ENCODE data around the gene UNC13D. TPM values are rescaled to one million over a fixed set of nuclear protein-coding genes. Genes with fewer than 3 reads are reported as not detected.
"Not testable (repeated sequence)": the region's sequence is repeated elsewhere in the genome, so short reads cannot be mapped to it uniquely, and the experiment has no call there.

The UNC13D gene
- total and polyA plus RNA-seq, 8 donors, result 4.7 to 29.0 (median 12.6) TPM

DNA sequence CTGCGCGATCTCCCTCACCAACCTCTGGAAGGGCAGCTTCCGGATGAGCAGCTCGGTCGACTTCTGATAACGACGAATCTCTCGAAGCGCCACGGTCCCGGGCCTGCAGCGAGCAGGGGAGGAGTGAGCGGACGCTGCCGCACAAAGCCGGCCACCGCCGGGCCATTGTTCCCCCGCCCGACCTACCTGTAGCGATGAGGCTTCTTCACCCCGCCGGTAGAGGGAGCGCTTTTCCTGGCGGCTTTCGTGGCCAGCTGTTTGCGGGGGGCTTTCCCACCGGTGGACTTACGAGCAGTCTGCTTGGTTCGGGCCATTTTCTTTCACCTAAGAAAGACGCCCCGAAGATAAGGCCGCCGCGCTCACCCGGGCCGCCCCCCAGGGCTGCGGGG is 65.3 kb downstream of the UNC13D start:
- Histone ChIP-seq H3K36me3 (peaks cover 0 to 19% (median 5%) of the 10 kb centered on the region in 3 donors), H3K4me1 (peaks cover 5 to 38% (median 30%) of the 10 kb centered on the region in 3 donors), H3K27me3 (no peaks in the 10 kb centered on the region), H3K4me3 (peak overlapping the region; percentile 84 to 99 (median 90)), H3K27ac (peak overlapping the region; percentile 97 to 98 (median 98)), H3K9me3 (no peaks in the 10 kb centered on the region)
- TF ChIP-seq, protein P1, sequence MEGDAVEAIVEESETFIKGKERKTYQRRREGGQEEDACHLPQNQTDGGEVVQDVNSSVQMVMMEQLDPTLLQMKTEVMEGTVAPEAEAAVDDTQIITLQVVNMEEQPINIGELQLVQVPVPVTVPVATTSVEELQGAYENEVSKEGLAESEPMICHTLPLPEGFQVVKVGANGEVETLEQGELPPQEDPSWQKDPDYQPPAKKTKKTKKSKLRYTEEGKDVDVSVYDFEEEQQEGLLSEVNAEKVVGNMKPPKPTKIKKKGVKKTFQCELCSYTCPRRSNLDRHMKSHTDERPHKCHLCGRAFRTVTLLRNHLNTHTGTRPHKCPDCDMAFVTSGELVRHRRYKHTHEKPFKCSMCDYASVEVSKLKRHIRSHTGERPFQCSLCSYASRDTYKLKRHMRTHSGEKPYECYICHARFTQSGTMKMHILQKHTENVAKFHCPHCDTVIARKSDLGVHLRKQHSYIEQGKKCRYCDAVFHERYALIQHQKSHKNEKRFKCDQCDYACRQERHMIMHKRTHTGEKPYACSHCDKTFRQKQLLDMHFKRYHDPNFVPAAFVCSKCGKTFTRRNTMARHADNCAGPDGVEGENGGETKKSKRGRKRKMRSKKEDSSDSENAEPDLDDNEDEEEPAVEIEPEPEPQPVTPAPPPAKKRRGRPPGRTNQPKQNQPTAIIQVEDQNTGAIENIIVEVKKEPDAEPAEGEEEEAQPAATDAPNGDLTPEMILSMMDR (IDR thresholded peaks at IDR 0.05), result peak; percentile 38 to 53 (median 49)
- WGBS, 2 donors, result 0 to 1% methylated on average over 36 to 38 of the region's 38 CpGs
- ATAC-seq, result peak; percentile 7 to 29 (median 12)
- peak in 2 of 6 donors; percentile 75 to 92 for DNase-seq
- intact Hi-C loops (cut with DNase I), result no loop called here
- FAIRE-seq, result no peak

GRCh38 chr17:75778066-75778860 is 65.9 kb downstream of the UNC13D start:
- peaks cover 5 to 34% (median 24%) of the 10 kb centered on the region in 3 donors for H3K4me1 ChIP-seq
- FAIRE-seq; intact Hi-C loops (cut with DNase I); H3K27me3 ChIP-seq; H3K9me3 ChIP-seq; ATAC-seq; DNase-seq: not testable (repeated sequence)
- H3K36me3 ChIP-seq, result peaks cover 0 to 19% (median 5%) of the 10 kb centered on the region in 3 donors
- 1% methylated on average over 19 of the region's 19 CpGs for WGBS, 2 donors
- H3K27ac ChIP-seq, result peak overlapping the region in 3 of 4 donors; percentile 97 to 98 (median 98)
- H3K4me3 ChIP-seq, result peak overlapping the region; percentile 84 to 99 (median 90)

DNA sequence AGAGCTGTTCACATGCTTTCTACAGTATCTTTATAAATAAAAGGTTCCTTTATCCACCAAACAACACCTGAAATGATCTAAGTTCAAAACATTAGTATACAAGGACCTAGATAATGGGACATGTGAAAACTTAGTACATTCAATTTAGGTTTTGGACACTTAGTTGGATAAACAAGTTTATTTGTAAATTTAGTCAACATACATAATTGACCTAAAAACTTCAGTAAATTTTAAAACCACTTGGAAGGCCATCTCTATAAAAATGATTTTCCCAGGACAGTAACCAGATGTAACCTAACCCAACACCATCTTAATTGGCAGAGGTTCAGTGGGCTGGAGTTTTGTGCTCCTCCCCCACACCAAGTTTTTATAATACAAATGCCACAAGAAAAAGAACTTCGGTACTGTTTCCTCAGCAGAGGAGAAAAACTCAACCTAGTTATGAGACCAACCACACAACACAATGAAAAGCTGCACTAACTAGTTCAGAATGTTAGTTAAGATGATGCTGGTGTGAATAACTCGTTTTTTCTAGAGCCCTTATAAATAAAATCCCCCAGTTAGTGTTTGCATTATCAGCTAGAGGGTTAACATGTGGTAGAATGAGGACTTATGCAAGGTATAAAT is 66.8 kb downstream of the UNC13D start:
- Histone ChIP-seq H3K4me1 (peaks cover 5 to 26% (median 15%) of the 10 kb centered on the region in 3 donors), H3K9me3 (no peaks in the 10 kb centered on the region), H3K27me3 (no peaks in the 10 kb centered on the region), H3K27ac (peak overlapping the region in 2 of 4 donors; percentile 46 to 50), H3K4me3 (peak overlapping the region in 3 of 4 donors; percentile 84 to 99 (median 86)), H3K36me3 (peaks cover 0 to 19% (median 5%) of the 10 kb centered on the region in 3 donors)
- DNase-seq, result peak in 1 of 6 donors; percentile 24
- ATAC-seq, result no peak
- FAIRE-seq, result no peak
- 3 to 9% methylated on average over 2 of the region's 2 CpGs for whole genome bisulfite sequencing, 2 donors
- intact Hi-C loops (cut with DNase I), result no loop called here
- TF ChIP-seq, protein P1 (IDR thresholded peaks at IDR 0.05), result no peak

Small RNA genes lying within 50 kb of the gene (microRNA-seq; reads per million reads assigned to microRNA genes)
- 0.39 to 0.59 reads per million in 2 donors for gene MIR4738

Other genes with a start within 250 kb of the UNC13D start
- 1 to 10 TPM in 1 of 6 donors, under 1 TPM in 5; 0.55 to 1.2 (median 0.82) TPM for gene SMIM5, start 211.0 kb downstream of the UNC13D start, total RNA-seq
- 10 to 100 TPM in 1 of 2 donors, 1 to 10 TPM in 1; 6.3 to 15.3 TPM for gene SMIM5, start 211.0 kb downstream of the UNC13D start, polyA plus RNA-seq
- gene RECQL5, start 177.2 kb downstream of the UNC13D start, total RNA-seq, result 10 to 100 TPM in 4 of 6 donors, 1 to 10 TPM in 2; 8.7 to 29.4 (median 12.8) TPM
- 10 to 100 TPM; 54.3 to 65.2 TPM for gene RECQL5, start 177.2 kb downstream of the UNC13D start, polyA plus RNA-seq
- 10 to 100 TPM; 22.4 to 45.3 (median 37.0) TPM for gene SAP30BP, start 177.1 kb downstream of the UNC13D start, total RNA-seq
- 100 to 1,000 TPM in 1 of 2 donors, 10 to 100 TPM in 1; 81.8 to 106 TPM for gene SAP30BP, start 177.1 kb downstream of the UNC13D start, polyA plus RNA-seq
- 10 to 100 TPM; 16.4 to 50.5 (median 20.3) TPM for gene ITGB4, start 122.9 kb downstream of the UNC13D start, total RNA-seq
- 10 to 100 TPM; 23.0 to 25.2 TPM for gene ITGB4, start 122.9 kb downstream of the UNC13D start, polyA plus RNA-seq
- 10 to 100 TPM; 18.0 to 23.2 (median 19.6) TPM for gene GALK1, start 79.2 kb downstream of the UNC13D start, total RNA-seq
- 10 to 100 TPM; 25.5 to 29.8 TPM for gene GALK1, start 79.2 kb downstream of the UNC13D start, polyA plus RNA-seq
- gene UNK, start 59.6 kb downstream of the UNC13D start, total RNA-seq, result 10 to 100 TPM; 12.8 to 18.0 (median 14.0) TPM
- gene UNK, start 59.6 kb downstream of the UNC13D start, polyA plus RNA-seq, result 10 to 100 TPM; 28.7 to 28.9 TPM
- gene WBP2, start 10.9 kb upstream of the UNC13D start, total RNA-seq, result 10 to 100 TPM; 56.0 to 83.5 (median 62.9) TPM
- 100 to 1,000 TPM in 1 of 2 donors, 10 to 100 TPM in 1; 95.0 to 106 TPM for gene WBP2, start 10.9 kb upstream of the UNC13D start, polyA plus RNA-seq
- gene TRIM47, start 34.2 kb upstream of the UNC13D start, total RNA-seq, result 10 to 100 TPM in 4 of 6 donors, 1 to 10 TPM in 2; 4.2 to 58.2 (median 17.6) TPM
- 10 to 100 TPM; 34.1 to 35.9 TPM for gene TRIM47, start 34.2 kb upstream of the UNC13D start, polyA plus RNA-seq
- gene TRIM65, start 52.5 kb upstream of the UNC13D start, total RNA-seq, result 10 to 100 TPM in 3 of 6 donors, 1 to 10 TPM in 3; 8.2 to 13.1 (median 10.3) TPM
- gene TRIM65, start 52.5 kb upstream of the UNC13D start, polyA plus RNA-seq, result 10 to 100 TPM in 1 of 2 donors, 1 to 10 TPM in 1; 9.8 to 12.5 TPM
- gene MRPL38, start 60.5 kb upstream of the UNC13D start, total RNA-seq, result 10 to 100 TPM; 40.6 to 59.9 (median 45.9) TPM
- 10 to 100 TPM; 95.3 to 95.8 TPM for gene MRPL38, start 60.5 kb upstream of the UNC13D start, polyA plus RNA-seq
- 10 to 100 TPM in 1 of 6 donors, 1 to 10 TPM in 5; 2.4 to 10.1 (median 3.9) TPM for gene FBF1, start 96.6 kb upstream of the UNC13D start, total RNA-seq
- 10 to 100 TPM in 1 of 2 donors, 1 to 10 TPM in 1; 7.7 to 24.8 TPM for gene FBF1, start 96.6 kb upstream of the UNC13D start, polyA plus RNA-seq
- gene ACOX1, start 134.8 kb upstream of the UNC13D start, total RNA-seq, result 10 to 100 TPM; 50.4 to 74.2 (median 59.4) TPM
- 10 to 100 TPM; 16.3 to 25.4 TPM for gene ACOX1, start 134.8 kb upstream of the UNC13D start, polyA plus RNA-seq
- 10 to 100 TPM in 5 of 6 donors, 1 to 10 TPM in 1; 6.9 to 12.9 (median 12.3) TPM for gene TEN1, start 134.8 kb upstream of the UNC13D start, total RNA-seq
- gene TEN1, start 134.8 kb upstream of the UNC13D start, polyA plus RNA-seq, result 10 to 100 TPM; 19.7 to 35.0 TPM
- 1 to 10 TPM; 1.9 to 6.3 (median 3.0) TPM for gene CDK3, start 156.5 kb upstream of the UNC13D start, total RNA-seq
- 10 to 100 TPM; 32.2 to 34.7 TPM for gene CDK3, start 156.5 kb upstream of the UNC13D start, polyA plus RNA-seq
- gene EVPL, start 182.9 kb upstream of the UNC13D start, total RNA-seq, result 1 to 10 TPM; 1.3 to 3.5 (median 2.9) TPM
- gene EVPL, start 182.9 kb upstream of the UNC13D start, polyA plus RNA-seq, result 10 to 100 TPM in 1 of 2 donors, 1 to 10 TPM in 1; 6.5 to 14.6 TPM
- 10 to 100 TPM; 42.4 to 74.6 (median 55.3) TPM for gene SRP68, start 228.1 kb upstream of the UNC13D start, total RNA-seq
- gene SRP68, start 228.1 kb upstream of the UNC13D start, polyA plus RNA-seq, result 10 to 100 TPM; 32.2 to 45.9 TPM
- gene GALR2, start 230.4 kb upstream of the UNC13D start, total RNA-seq, result under 1 TPM in 2 of 6 donors, not detected in 4; 0.12 to 0.19 TPM
- gene GALR2, start 230.4 kb upstream of the UNC13D start, polyA plus RNA-seq, result under 1 TPM in 1 of 2 donors, not detected in 1; 0.11 TPM
- gene ZACN, start 234.8 kb upstream of the UNC13D start, total RNA-seq, result under 1 TPM in 1 of 6 donors, not detected in 5; 0.06 TPM
- 1 to 10 TPM; 3.4 to 4.2 TPM for gene ZACN, start 234.8 kb upstream of the UNC13D start, polyA plus RNA-seq

Measured in pancreas (tissue), 10 donors.